ENCODE results near the gene ENTR1. TPM values are rescaled to one million over a fixed set of nuclear protein-coding genes. Genes with fewer than 3 reads are reported as not detected.
"Not testable (repeated sequence)": the region's sequence is repeated elsewhere in the genome, so short reads cannot be mapped to it uniquely, and the experiment has no call there.

ENTR1 gene
- polyA plus RNA-seq, 2 donors = 20.1 to 24.2 TPM

GRCh38 chr9:136407911-136408310 is 2.5 kb downstream of the ENTR1 start:
- Histone ChIP-seq H3K27me3 (ENCODE audit: control insufficient read depth in 1 of 2, insufficient read depth in 2 of 2, low read length in 2 of 2) (no peaks in the 10 kb centered on the region), H3K4me1 (ENCODE audit: control insufficient read depth in 2 of 2, insufficient read depth in 2 of 2, low read length in 1 of 2) (peaks cover 2 to 14% of the 10 kb centered on the region in 2 donors), H3K4me3 (ENCODE audit: low read depth in 1 of 2, low read length in 2 of 2) (no peak overlapping the region), H3K36me3 (ENCODE audit: control insufficient read depth in 2 of 2, insufficient read depth in 2 of 2, low read length in 1 of 2) (peaks cover 3 to 25% of the 10 kb centered on the region in 2 donors), H3K27ac (ENCODE audit: low read depth in 2 of 2, low read length in 1 of 2) (no peak overlapping the region), H3K9me3 (ENCODE audit: control insufficient read depth in 2 of 2, insufficient read depth in 1 of 2, low read depth in 1 of 2, low read length in 1 of 2) (no peaks in the 10 kb centered on the region)
- WGBS, 2 donors = 87 to 88% methylated on average over 7 of the region's 7 CpGs

GRCh38 chr9:136407061-136407460 is 3.4 kb downstream of the ENTR1 start:
- H3K9me3 ChIP-seq (ENCODE audit: control insufficient read depth in 2 of 2, insufficient read depth in 1 of 2, low read depth in 1 of 2, low read length in 1 of 2); H3K4me3 ChIP-seq (ENCODE audit: low read depth in 1 of 2, low read length in 2 of 2); H3K27me3 ChIP-seq (ENCODE audit: control insufficient read depth in 1 of 2, insufficient read depth in 2 of 2, low read length in 2 of 2); H3K27ac ChIP-seq (ENCODE audit: low read depth in 2 of 2, low read length in 1 of 2): not testable (repeated sequence)
- H3K4me1 ChIP-seq (ENCODE audit: control insufficient read depth in 2 of 2, insufficient read depth in 2 of 2, low read length in 1 of 2) = peaks cover 2 to 14% of the 10 kb centered on the region in 2 donors
- 94 to 96% methylated on average over 26 to 28 of the region's 28 CpGs for WGBS, 2 donors
- peaks cover 3 to 27% of the 10 kb centered on the region in 2 donors for H3K36me3 ChIP-seq (ENCODE audit: control insufficient read depth in 2 of 2, insufficient read depth in 2 of 2, low read length in 1 of 2)

DNA sequence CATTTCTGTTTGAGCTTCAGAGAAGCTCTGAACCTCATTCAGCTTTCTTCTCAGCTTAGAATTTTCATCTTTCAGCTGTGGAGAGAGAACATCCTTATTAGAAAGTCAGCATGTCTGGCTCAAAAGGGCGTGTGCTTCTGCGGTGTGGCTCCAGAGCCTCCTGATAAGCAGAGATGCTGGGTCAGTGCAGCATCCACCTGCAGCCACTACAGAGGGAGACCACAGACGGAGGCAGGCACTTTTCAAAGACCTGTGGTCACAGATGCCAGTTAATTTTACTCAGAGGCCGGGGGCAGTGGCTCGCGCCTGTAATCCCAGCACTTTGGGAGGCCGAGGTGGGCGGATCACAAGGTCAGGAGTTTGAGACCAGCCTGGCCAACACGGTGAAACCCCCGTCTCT is 4.5 kb downstream of the ENTR1 start:
- H3K4me3 ChIP-seq (ENCODE audit: low read depth in 1 of 2, low read length in 2 of 2); H3K27me3 ChIP-seq (ENCODE audit: control insufficient read depth in 1 of 2, insufficient read depth in 2 of 2, low read length in 2 of 2); H3K9me3 ChIP-seq (ENCODE audit: control insufficient read depth in 2 of 2, insufficient read depth in 1 of 2, low read depth in 1 of 2, low read length in 1 of 2); H3K27ac ChIP-seq (ENCODE audit: low read depth in 2 of 2, low read length in 1 of 2): not testable (repeated sequence)
- peaks cover 3 to 29% of the 10 kb centered on the region in 2 donors for H3K36me3 ChIP-seq (ENCODE audit: control insufficient read depth in 2 of 2, insufficient read depth in 2 of 2, low read length in 1 of 2)
- 86 to 87% methylated on average over 10 of the region's 10 CpGs for WGBS, 2 donors
- H3K4me1 ChIP-seq (ENCODE audit: control insufficient read depth in 2 of 2, insufficient read depth in 2 of 2, low read length in 1 of 2) = peaks cover 0 to 14% of the 10 kb centered on the region in 2 donors

DNA sequence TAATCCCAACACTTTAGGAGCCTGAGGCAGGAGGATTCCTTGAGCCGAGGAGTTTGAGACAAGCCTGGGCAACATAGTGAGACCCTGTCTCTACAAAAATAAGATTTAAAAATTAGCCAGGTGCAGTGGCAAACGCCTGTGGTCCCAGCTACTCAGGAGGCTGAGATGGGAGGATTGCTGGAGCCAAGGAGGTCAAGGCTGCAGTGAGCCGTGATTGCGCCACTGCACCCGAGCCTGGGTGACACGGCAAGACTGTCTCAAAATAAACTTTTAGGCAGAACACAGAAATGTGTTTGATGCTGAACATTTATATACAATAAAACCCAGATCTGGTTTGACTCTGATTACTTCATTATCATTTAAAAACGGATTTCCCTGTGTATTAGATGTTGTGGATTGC is 4.9 kb downstream of the ENTR1 start:
- Histone ChIP-seq H3K36me3 (ENCODE audit: control insufficient read depth in 2 of 2, insufficient read depth in 2 of 2, low read length in 1 of 2) (peaks cover 3 to 29% of the 10 kb centered on the region in 2 donors), H3K9me3 (ENCODE audit: control insufficient read depth in 2 of 2, insufficient read depth in 1 of 2, low read depth in 1 of 2, low read length in 1 of 2) (no peaks in the 10 kb centered on the region), H3K4me3 (ENCODE audit: low read depth in 1 of 2, low read length in 2 of 2) (no peak overlapping the region), H3K27me3 (ENCODE audit: control insufficient read depth in 1 of 2, insufficient read depth in 2 of 2, low read length in 2 of 2) (no peaks in the 10 kb centered on the region), H3K4me1 (ENCODE audit: control insufficient read depth in 2 of 2, insufficient read depth in 2 of 2, low read length in 1 of 2) (peaks cover 0 to 14% of the 10 kb centered on the region in 2 donors), H3K27ac (ENCODE audit: low read depth in 2 of 2, low read length in 1 of 2) (no peak overlapping the region)
- 54 to 63% methylated on average over 7 of the region's 7 CpGs for WGBS, 2 donors

- peak overlapping the region in 1 of 2 donors; percentile 18 for H3K27ac ChIP-seq (ENCODE audit: low read depth in 2 of 2, low read length in 1 of 2)
- H3K4me1 ChIP-seq (ENCODE audit: control insufficient read depth in 2 of 2, insufficient read depth in 2 of 2, low read length in 1 of 2) = peaks cover 0 to 17% of the 10 kb centered on the region in 2 donors
- H3K4me3 ChIP-seq (ENCODE audit: low read depth in 1 of 2, low read length in 2 of 2) = no peak overlapping the region
- H3K27me3 ChIP-seq (ENCODE audit: control insufficient read depth in 1 of 2, insufficient read depth in 2 of 2, low read length in 2 of 2) = no peaks in the 10 kb centered on the region
- no peaks in the 10 kb centered on the region for H3K9me3 ChIP-seq (ENCODE audit: control insufficient read depth in 2 of 2, insufficient read depth in 1 of 2, low read depth in 1 of 2, low read length in 1 of 2)
- H3K36me3 ChIP-seq (ENCODE audit: control insufficient read depth in 2 of 2, insufficient read depth in 2 of 2, low read length in 1 of 2) = peaks cover 3 to 29% of the 10 kb centered on the region in 2 donors
- whole genome bisulfite sequencing, 2 donors = 58 to 68% methylated on average over 14 of the region's 14 CpGs
Observed at GRCh38 chr9:136404801-136405136, 5.6 kb downstream of the ENTR1 start.

GRCh38 chr9:136403915-136404800 is 6.3 kb downstream of the ENTR1 start:
- peaks cover 3 to 29% of the 10 kb centered on the region in 2 donors for H3K36me3 ChIP-seq (ENCODE audit: control insufficient read depth in 2 of 2, insufficient read depth in 2 of 2, low read length in 1 of 2)
- no peaks in the 10 kb centered on the region for H3K9me3 ChIP-seq (ENCODE audit: control insufficient read depth in 2 of 2, insufficient read depth in 1 of 2, low read depth in 1 of 2, low read length in 1 of 2)
- H3K27me3 ChIP-seq (ENCODE audit: control insufficient read depth in 1 of 2, insufficient read depth in 2 of 2, low read length in 2 of 2) = no peaks in the 10 kb centered on the region
- H3K27ac ChIP-seq (ENCODE audit: low read depth in 2 of 2, low read length in 1 of 2) = peak overlapping the region in 1 of 2 donors; percentile 18
- 80% methylated on average over 32 of the region's 32 CpGs for WGBS, 2 donors
- no peak overlapping the region for H3K4me3 ChIP-seq (ENCODE audit: low read depth in 1 of 2, low read length in 2 of 2)
- H3K4me1 ChIP-seq (ENCODE audit: control insufficient read depth in 2 of 2, insufficient read depth in 2 of 2, low read length in 1 of 2) = peaks cover 0 to 19% of the 10 kb centered on the region in 2 donors

DNA sequence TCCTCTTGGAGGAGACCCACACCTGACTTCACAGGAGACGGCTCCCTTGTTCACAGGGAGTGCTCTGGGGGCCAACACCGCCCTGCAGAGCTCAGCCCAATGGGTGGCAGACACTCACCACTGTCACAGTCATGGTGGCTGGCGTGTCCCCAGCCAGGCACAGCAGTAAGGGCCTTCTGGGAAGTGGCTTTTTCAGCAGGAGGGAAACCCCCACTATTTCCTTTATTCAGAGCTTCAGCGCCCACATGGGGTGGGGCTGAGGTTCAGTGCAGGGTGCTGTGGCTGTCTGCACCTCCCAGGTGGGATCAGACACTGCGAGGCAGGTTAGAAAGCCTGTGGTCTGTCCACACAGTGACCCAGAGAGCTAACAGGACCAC is 6.9 kb downstream of the ENTR1 start:
- peaks cover 3 to 31% of the 10 kb centered on the region in 2 donors for H3K36me3 ChIP-seq (ENCODE audit: control insufficient read depth in 2 of 2, insufficient read depth in 2 of 2, low read length in 1 of 2)
- H3K9me3 ChIP-seq (ENCODE audit: control insufficient read depth in 2 of 2, insufficient read depth in 1 of 2, low read depth in 1 of 2, low read length in 1 of 2) = no peaks in the 10 kb centered on the region
- no peak overlapping the region for H3K27ac ChIP-seq (ENCODE audit: low read depth in 2 of 2, low read length in 1 of 2)
- peaks cover 0 to 22% of the 10 kb centered on the region in 2 donors for H3K4me1 ChIP-seq (ENCODE audit: control insufficient read depth in 2 of 2, insufficient read depth in 2 of 2, low read length in 1 of 2)
- no peak overlapping the region for H3K4me3 ChIP-seq (ENCODE audit: low read depth in 1 of 2, low read length in 2 of 2)
- WGBS, 2 donors = 75 to 90% methylated on average over 5 of the region's 5 CpGs
- no peaks in the 10 kb centered on the region for H3K27me3 ChIP-seq (ENCODE audit: control insufficient read depth in 1 of 2, insufficient read depth in 2 of 2, low read length in 2 of 2)

- Histone ChIP-seq H3K4me1 (ENCODE audit: control insufficient read depth in 2 of 2, insufficient read depth in 2 of 2, low read length in 1 of 2) (peaks cover 0 to 22% of the 10 kb centered on the region in 2 donors), H3K36me3 (ENCODE audit: control insufficient read depth in 2 of 2, insufficient read depth in 2 of 2, low read length in 1 of 2) (peaks cover 3 to 31% of the 10 kb centered on the region in 2 donors)
Observed at GRCh38 chr9:136402067-136402466, 8.3 kb downstream of the ENTR1 start.

GRCh38 chr9:136401173-136401922 is 9.1 kb downstream of the ENTR1 start:
- 89 to 90% methylated on average over 18 of the region's 18 CpGs for WGBS, 2 donors
- Histone ChIP-seq H3K27ac (ENCODE audit: low read depth in 2 of 2, low read length in 1 of 2) (no peak overlapping the region), H3K27me3 (ENCODE audit: control insufficient read depth in 1 of 2, insufficient read depth in 2 of 2, low read length in 2 of 2) (no peaks in the 10 kb centered on the region), H3K36me3 (ENCODE audit: control insufficient read depth in 2 of 2, insufficient read depth in 2 of 2, low read length in 1 of 2) (peaks cover 0 to 33% of the 10 kb centered on the region in 2 donors), H3K4me1 (ENCODE audit: control insufficient read depth in 2 of 2, insufficient read depth in 2 of 2, low read length in 1 of 2) (peaks cover 0 to 22% of the 10 kb centered on the region in 2 donors), H3K9me3 (ENCODE audit: control insufficient read depth in 2 of 2, insufficient read depth in 1 of 2, low read depth in 1 of 2, low read length in 1 of 2) (no peaks in the 10 kb centered on the region), H3K4me3 (ENCODE audit: low read depth in 1 of 2, low read length in 2 of 2) (no peak overlapping the region)

More at GRCh38 chr9:136402067-136402466, 8.3 kb downstream of the ENTR1 start:
- WGBS, 2 donors = 75 to 82% methylated on average over 13 of the region's 13 CpGs
- Histone ChIP-seq H3K27me3 (ENCODE audit: control insufficient read depth in 1 of 2, insufficient read depth in 2 of 2, low read length in 2 of 2) (no peaks in the 10 kb centered on the region), H3K27ac (ENCODE audit: low read depth in 2 of 2, low read length in 1 of 2) (no peak overlapping the region), H3K9me3 (ENCODE audit: control insufficient read depth in 2 of 2, insufficient read depth in 1 of 2, low read depth in 1 of 2, low read length in 1 of 2) (no peaks in the 10 kb centered on the region), H3K4me3 (ENCODE audit: low read depth in 1 of 2, low read length in 2 of 2) (no peak overlapping the region)

Data from esophagus (tissue), 2 donors.